Heart right ventricle (tissue), 16 donors: ENCODE measurements around the gene HOXA5. TPM values are rescaled to one million over a fixed set of nuclear protein-coding genes. Genes with fewer than 3 reads are reported as not detected.

Experiments
- ATAC-seq, 8 donors: fragments of 200-7000 bp; cut with Tn5 transposase; one replicate each; pipeline ENCODE4 v1.9.1; 2020; ENCODE audit warnings: mild to moderate bottlenecking in 8 of 8, moderate library complexity in 8 of 8, moderate number of reproducible peaks in 1 of 8
- DNase-seq, 2 donors: peaks; one replicate each; pipeline ENCODE4 v3.0.0-alpha.2; 2020
- H3K27ac ChIP-seq, 10 donors: fragments of 200-600 bp; sonication (generic) in 2 of 10; one replicate each; pipeline versions ENCODE4 v1.5.0 to v1.8.0; 2020 to 2022; ENCODE audit warnings: mild to moderate bottlenecking in 3 of 10
- H3K27me3 ChIP-seq, 7 donors: fragments of 200-600 bp; one replicate each; pipeline ENCODE4 v1.8.0; 2021 to 2022; ENCODE audit warnings: mild to moderate bottlenecking in 2 of 7
- H3K36me3 ChIP-seq, 9 donors: fragments of 200-600 bp; sonication (generic) in 1 of 9; one replicate each; pipeline versions ENCODE4 v1.5.0 to v1.8.0; 2020 to 2022; ENCODE audit warnings: mild to moderate bottlenecking in 2 of 9
- H3K4me1 ChIP-seq, 9 donors: fragments of 200-600 bp; sonication (generic) in 1 of 9; one replicate each; pipeline versions ENCODE4 v1.5.0 to v1.8.0; 2020 to 2022; ENCODE audit warnings: mild to moderate bottlenecking in 4 of 9
- H3K4me3 ChIP-seq, 10 donors: fragments of 200-600 bp; sonication (generic) in 2 of 10; one replicate each; pipeline versions ENCODE4 v1.5.0 to v1.8.0; 2020 to 2022; ENCODE audit warnings: mild to moderate bottlenecking in 7 of 10, moderate library complexity in 2 of 10
- H3K9me3 ChIP-seq, 11 donors: fragments of 200-600 bp in 10 of 11; sonication (generic) in 2 of 11; one replicate each; pipeline versions ENCODE4 v1.5.0 to v1.8.0; 2013 to 2022; ENCODE audit warnings: mild to moderate bottlenecking in 2 of 11, control low read depth in 1 of 11, moderate library complexity in 1 of 11
- WGBS, 2 donors: extraction: QIAGEN DNeasy Blood & Tissue Kit; methylation state at CpG; one replicate each; pipeline ENCODE4 v1.1.7; 2013; ENCODE audit warnings: inconsistent platforms in 1 of 2; 5-methylcytosine and 5-hydroxymethylcytosine counted together
- intact Hi-C, 10 donors: fragments of 100-400 bp; cut with DNase I; formaldehyde crosslinking; loops; one replicate each; pipeline versions ENCODE4 v1.11.1 to v1.14.2; 2022
- polyA plus RNA-seq, 2 donors: library from polyadenylated mRNA; stranded (reverse); fragments of 200-250 nt; gene quantifications; one replicate each; pipeline ENCODE4 v1.2.3, GENCODE V29; 2013
- total RNA-seq, 10 donors: library from RNA; stranded (reverse); fragmentation: NEBNext Ultra II Directional in 3 of 10; extraction: Animal tissue kit (Norgen Biotek cat#: 25700) in 3 of 10; gene quantifications; one replicate each; pipeline versions ENCODE4 v1.2.1 to v1.2.4, GENCODE V29; 2021 to 2023
- TF ChIP-seq, protein P1 (sequence below), 9 donors: fragments of 200-600 bp; sonication (generic) in 2 of 9; IDR thresholded peaks; one replicate each; pipeline versions ENCODE4 v1.5.0 to v1.8.0; 2021 to 2022; ENCODE audit warnings: antibody characterized with exemption in 9 of 9, mild to moderate bottlenecking in 5 of 9, moderate library complexity in 1 of 9
- donor health status: Arrhythmogenic right ventricular cardiomyopathy.
- donor health status: ischemic (EF 13 %, LVEDD 7.1; RV severe dilation, severe dysfunction).
- donor health status: healthy with polysubstance abuse.
- donor health status: DM: no; HTN: yes; CAD: no.
- donor health status: DM: no; HTN: no; CAD: no.
- donor health status: ischemic (EF 25% LVEDD 6.9; RV normal size, moderate dysfunction).
- donor health status: ischemic (EF 25% LVEDD 5.7; RV mildly dilated, moderate dysfunction).
- donor health status: healthy.
- donor health status: DM: yes; HTN: yes; CAD: no.
- donor health status: Ischemic cardiomyopathy.
- donor health status: ischemic (EF 35%, LVEDD 5.7; RV mildly dilated, moderate dysfunction).
- donor health status: nonischemic (EF 11% LVEDD 7.7; RV severe dilation, severe dysfunction).
- donor health status: DM: yes; HTN: yes; CAD: no.
- donor health status: PGD.
- donor health status: ischemic (EF 29% LVEDD 5.4; RV normal size, mild dysfunction).
- donor health status: nonischemic (EF 23%, LVEDD 6.1; RV moderate dilation, normal function).

The HOXA5 gene
- total and polyA plus RNA-seq, 12 donors = 0.09 to 0.95 (median 0.24) TPM; not detected in 8

GRCh38 chr7:27123477-27124053 is 19.9 kb downstream of the HOXA5 start:
- DNase-seq = no peak
- ATAC-seq = no peak
- TF ChIP-seq, protein P1, sequence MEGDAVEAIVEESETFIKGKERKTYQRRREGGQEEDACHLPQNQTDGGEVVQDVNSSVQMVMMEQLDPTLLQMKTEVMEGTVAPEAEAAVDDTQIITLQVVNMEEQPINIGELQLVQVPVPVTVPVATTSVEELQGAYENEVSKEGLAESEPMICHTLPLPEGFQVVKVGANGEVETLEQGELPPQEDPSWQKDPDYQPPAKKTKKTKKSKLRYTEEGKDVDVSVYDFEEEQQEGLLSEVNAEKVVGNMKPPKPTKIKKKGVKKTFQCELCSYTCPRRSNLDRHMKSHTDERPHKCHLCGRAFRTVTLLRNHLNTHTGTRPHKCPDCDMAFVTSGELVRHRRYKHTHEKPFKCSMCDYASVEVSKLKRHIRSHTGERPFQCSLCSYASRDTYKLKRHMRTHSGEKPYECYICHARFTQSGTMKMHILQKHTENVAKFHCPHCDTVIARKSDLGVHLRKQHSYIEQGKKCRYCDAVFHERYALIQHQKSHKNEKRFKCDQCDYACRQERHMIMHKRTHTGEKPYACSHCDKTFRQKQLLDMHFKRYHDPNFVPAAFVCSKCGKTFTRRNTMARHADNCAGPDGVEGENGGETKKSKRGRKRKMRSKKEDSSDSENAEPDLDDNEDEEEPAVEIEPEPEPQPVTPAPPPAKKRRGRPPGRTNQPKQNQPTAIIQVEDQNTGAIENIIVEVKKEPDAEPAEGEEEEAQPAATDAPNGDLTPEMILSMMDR (IDR thresholded peaks at IDR 0.05) = no peak
- Histone ChIP-seq H3K9me3 (no peaks in the 10 kb centered on the region), H3K27me3 (peaks cover 13 to 99% (median 98%) of the 10 kb centered on the region in 7 donors), H3K27ac (no peak overlapping the region), H3K36me3 (no peaks in the 10 kb centered on the region), H3K4me1 (no peaks in the 10 kb centered on the region), H3K4me3 (no peak overlapping the region)
- intact Hi-C loops = no loop called here
- 24 to 29% methylated on average over 26 of the region's 26 CpGs for WGBS, 2 donors

GRCh38 chr7:27123007-27123476 is 20.4 kb downstream of the HOXA5 start:
- H3K27me3 ChIP-seq = peaks cover 13 to 99% (median 98%) of the 10 kb centered on the region in 7 donors
- ATAC-seq (no peak), DNase-seq (no peak)
- H3K36me3 ChIP-seq = no peaks in the 10 kb centered on the region
- 16 to 27% methylated on average over 14 of the region's 14 CpGs for WGBS, 2 donors
- peaks cover 0 to 4% (median 0%) of the 10 kb centered on the region in 9 donors for H3K4me1 ChIP-seq
- peak overlapping the region in 1 of 10 donors; percentile 12 for H3K4me3 ChIP-seq
- peak overlapping the region in 1 of 10 donors; percentile 11 for H3K27ac ChIP-seq
- intact Hi-C loops = no loop called here
- TF ChIP-seq, protein P1 (IDR thresholded peaks at IDR 0.05) = no peak
- no peaks in the 10 kb centered on the region for H3K9me3 ChIP-seq

DNA sequence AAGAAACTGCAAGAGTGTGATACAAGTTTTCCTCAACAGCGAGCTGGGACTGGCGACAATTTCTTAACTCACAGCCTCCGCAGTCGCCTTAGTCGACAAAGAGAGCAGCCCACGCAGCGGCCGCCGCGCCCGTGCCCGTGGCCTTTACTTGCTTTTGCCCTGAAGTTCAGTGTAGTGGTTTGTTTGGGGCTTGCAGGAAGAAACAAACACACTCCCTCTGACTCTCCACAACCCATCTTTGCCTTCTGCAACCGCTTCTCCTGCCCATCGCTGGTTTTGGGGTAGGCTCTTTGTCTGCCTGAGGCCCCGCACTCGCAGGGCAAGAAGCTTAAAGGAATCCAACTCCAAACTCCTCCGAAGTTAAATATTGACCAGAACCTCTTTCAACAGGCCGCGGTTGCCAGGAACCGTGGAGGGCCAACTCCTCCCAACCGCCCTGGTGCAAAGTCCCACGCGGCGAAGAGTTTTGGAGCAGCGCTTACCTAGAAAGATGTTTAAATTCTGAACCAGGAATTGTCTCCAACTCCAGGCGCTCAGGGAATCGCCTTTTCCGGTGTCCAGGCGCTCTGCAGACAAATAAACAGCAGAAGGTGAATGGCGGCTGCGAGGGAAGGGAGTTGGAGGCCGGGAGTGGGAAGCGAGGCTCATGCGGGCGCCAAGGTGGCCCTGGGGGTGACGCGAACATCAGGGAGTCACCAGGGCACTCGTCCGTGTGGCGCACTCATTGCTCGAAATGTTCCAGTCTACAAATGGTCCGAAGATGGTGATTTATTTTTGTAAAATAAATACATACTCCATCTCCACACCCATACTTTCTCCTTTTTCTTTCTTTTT is 21.2 kb downstream of the HOXA5 start:
- ATAC-seq (no peak), DNase-seq (no peak)
- no peaks in the 10 kb centered on the region for H3K9me3 ChIP-seq
- H3K4me1 ChIP-seq = peaks cover 0 to 6% (median 0%) of the 10 kb centered on the region in 9 donors
- H3K36me3 ChIP-seq = no peaks in the 10 kb centered on the region
- 8 to 17% methylated on average over 42 of the region's 42 CpGs for WGBS, 2 donors
- H3K4me3 ChIP-seq = peak overlapping the region in 5 of 10 donors; percentile 2 to 36 (median 12)
- intact Hi-C loops = no loop called here
- peaks cover 18 to 99% (median 98%) of the 10 kb centered on the region in 7 donors for H3K27me3 ChIP-seq
- H3K27ac ChIP-seq = peak overlapping the region in 3 of 10 donors; percentile 12 to 68 (median 62)
- TF ChIP-seq, protein P1 (IDR thresholded peaks at IDR 0.05) = no peak

DNA sequence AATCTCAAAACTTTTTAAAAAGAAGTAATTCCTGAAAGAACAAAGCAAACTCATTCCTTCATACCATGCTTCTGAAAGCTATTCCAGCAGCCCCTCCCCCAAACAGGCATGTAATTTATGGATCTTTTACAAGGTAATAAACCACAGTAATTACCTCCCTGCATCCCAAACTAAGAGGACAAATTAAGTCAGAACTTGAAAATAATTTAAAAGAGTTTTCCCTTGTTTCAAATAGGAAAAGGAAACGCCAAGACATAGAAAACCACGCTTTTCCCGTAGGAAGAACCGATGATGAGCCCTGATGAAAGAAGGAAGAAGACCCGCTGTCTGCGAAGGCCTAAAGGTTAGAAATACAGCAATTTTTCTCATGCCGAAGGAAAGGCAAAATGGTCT is 21.8 kb downstream of the HOXA5 start:
- H3K27me3 ChIP-seq = peaks cover 18 to 99% (median 98%) of the 10 kb centered on the region in 7 donors
- intact Hi-C loops = no loop called here
- TF ChIP-seq, protein P1 (IDR thresholded peaks at IDR 0.05) = no peak
- no peak for ATAC-seq
- WGBS, 2 donors = 19 to 34% methylated on average over 7 of the region's 7 CpGs
- no peaks in the 10 kb centered on the region for H3K36me3 ChIP-seq
- no peaks in the 10 kb centered on the region for H3K9me3 ChIP-seq
- no peak for DNase-seq
- peak overlapping the region in 3 of 10 donors; percentile 12 to 36 (median 23) for H3K4me3 ChIP-seq
- peaks cover 0 to 6% (median 0%) of the 10 kb centered on the region in 9 donors for H3K4me1 ChIP-seq
- H3K27ac ChIP-seq = peak overlapping the region in 3 of 10 donors; percentile 12 to 68 (median 62)
